Fibroblast of upper back skin (primary cell): Measurements from ENCODE around the gene TFDP1.

ENCODE experiments used
- DNase-seq: peaks from one replicate; pipeline ENCODE4 v3.0.0-alpha.2; 2013

Gene TFDP1

GRCh38 chr13:113599391-113599790 is 14.8 kb downstream of the TFDP1 start:
- no peak for DNase-seq

- no peak for DNase-seq
These were observed 16.9 kb downstream of the TFDP1 start for GRCh38 chr13:113601166-113602070.

- DNase-seq, result no peak
These were observed 17.9 kb downstream of the TFDP1 start for GRCh38 chr13:113602291-113602988.

- no peak for DNase-seq
These were observed 18.7 kb downstream of the TFDP1 start for GRCh38 chr13:113603116-113603710.

- DNase-seq, result no peak
These were observed 19.6 kb downstream of the TFDP1 start for GRCh38 chr13:113604186-113604585.

- DNase-seq, result no peak
These were observed 20.9 kb downstream of the TFDP1 start for GRCh38 chr13:113605461-113605860.

- DNase-seq, result no peak
These were observed 21.4 kb downstream of the TFDP1 start for GRCh38 chr13:113605866-113606438.

GRCh38 chr13:113607056-113607888 is 22.7 kb downstream of the TFDP1 start:
- no peak for DNase-seq

GRCh38 chr13:113607889-113608635 is 23.5 kb downstream of the TFDP1 start:
- DNase-seq, result no peak

- DNase-seq, result no peak
These were observed 24.5 kb downstream of the TFDP1 start for GRCh38 chr13:113608967-113609533.

GRCh38 chr13:113609616-113610015 is 25.1 kb downstream of the TFDP1 start:
- DNase-seq, result no peak

GRCh38 chr13:113610266-113610665 is 25.7 kb downstream of the TFDP1 start:
- DNase-seq, result no peak

GRCh38 chr13:113611996-113612395 is 27.4 kb downstream of the TFDP1 start:
- DNase-seq, result no peak

- no peak for DNase-seq
These were observed 28.1 kb downstream of the TFDP1 start for GRCh38 chr13:113612607-113613006.

GRCh38 chr13:113613789-113614379 is 29.3 kb downstream of the TFDP1 start:
- DNase-seq, result no peak

- no peak for DNase-seq
These were observed 31.8 kb downstream of the TFDP1 start for GRCh38 chr13:113616281-113616906.

GRCh38 chr13:113616991-113617749 is 32.6 kb downstream of the TFDP1 start:
- peak; percentile 11 for DNase-seq

- no peak for DNase-seq
These were observed 33.4 kb downstream of the TFDP1 start for GRCh38 chr13:113617961-113618360.

GRCh38 chr13:113618455-113618854 is 33.9 kb downstream of the TFDP1 start:
- no peak for DNase-seq
